ENCODE results near the gene ZNF226.
"Not testable (repeated sequence)": the region's sequence is repeated elsewhere in the genome, so short reads cannot be mapped to it uniquely, and the experiment has no call there.

ZNF226 gene

DNA sequence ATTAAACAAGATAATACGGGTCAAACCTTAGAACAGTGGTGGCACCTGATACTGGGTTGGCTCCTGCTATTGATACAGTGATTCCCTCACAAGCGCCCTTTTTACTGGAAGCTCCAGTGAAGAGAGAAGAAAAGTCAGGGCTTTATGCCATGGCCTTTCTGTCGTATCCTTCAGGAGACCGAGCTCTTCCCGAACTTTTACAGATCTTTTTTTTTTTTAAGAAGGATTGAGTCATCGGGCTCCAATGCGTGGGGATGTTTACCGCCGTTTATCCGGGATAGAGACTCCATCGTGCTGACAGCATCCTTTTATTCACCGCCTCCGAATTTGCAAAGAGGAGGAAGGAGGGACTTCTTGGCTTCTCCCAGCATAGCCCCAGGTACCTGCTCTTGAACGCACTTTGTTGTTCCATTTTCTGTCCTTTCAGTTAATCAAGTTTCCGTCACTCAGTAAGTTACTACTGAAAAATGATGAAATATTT lies 48.0 kb downstream of the ZNF226 start:
- no peak for DNase-seq

DNA sequence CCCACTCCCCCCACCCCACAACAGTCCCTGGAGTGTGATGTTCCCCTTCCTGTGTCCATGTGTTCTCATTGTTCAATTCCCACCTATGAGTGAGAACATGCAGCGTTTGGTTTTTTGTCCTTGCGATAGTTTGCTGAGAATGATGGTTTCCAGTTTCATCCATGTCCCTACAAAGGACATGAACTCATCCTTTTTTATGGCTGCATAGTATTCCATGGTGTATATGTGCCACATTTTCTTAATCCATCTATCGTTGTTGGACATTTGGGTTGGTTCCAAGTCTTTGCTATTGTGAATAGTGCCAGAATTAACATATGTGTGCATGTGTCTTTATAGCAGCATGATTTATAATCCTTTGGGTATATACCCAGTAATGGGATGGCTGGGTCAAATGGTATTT lies 55.0 kb downstream of the ZNF226 start:
- not testable (repeated sequence) for DNase-seq

DNA sequence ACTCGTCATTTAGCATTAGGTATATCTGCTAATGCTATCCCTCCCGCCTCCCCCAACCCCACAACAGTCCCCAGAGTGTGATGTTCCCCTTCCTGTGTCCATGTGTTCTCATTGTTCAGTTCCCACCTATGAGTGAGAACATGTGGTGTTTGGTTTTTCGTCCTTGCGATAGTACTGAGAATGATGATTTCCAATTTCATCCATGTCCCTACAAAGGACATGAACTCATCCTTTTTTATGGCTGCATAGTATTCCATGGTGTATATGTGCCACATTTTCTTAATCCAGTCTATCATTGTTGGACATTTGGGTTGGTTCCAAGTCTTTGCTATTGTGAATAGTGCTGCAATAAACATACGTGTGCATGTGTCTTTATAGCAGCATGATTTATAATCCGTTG lies 55.9 kb downstream of the ZNF226 start:
- DNase-seq, result not testable (repeated sequence)

DNA sequence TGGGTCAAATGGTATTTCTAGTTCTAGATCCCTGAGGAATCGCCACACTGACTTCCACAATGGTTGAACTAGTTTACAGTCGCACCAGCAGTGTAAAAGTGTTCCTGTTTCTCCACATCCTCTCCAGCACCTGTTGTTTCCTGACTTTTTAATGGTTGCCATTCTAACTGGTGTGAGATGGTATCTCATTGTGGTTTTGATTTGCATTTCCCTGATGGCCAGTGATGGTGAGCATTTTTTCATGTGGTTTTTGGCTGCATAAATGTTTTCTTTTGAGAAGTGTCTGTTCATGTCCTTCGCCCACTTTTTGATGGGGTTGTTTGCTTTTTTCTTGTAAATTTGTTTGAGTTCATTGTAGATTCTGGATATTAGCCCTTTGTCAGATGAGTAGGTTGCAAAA lies 56.4 kb downstream of the ZNF226 start:
- DNase-seq, result not testable (repeated sequence)

All from GDM1 (cell line).